Measurements from ENCODE around the gene DGKI.

DNA sequence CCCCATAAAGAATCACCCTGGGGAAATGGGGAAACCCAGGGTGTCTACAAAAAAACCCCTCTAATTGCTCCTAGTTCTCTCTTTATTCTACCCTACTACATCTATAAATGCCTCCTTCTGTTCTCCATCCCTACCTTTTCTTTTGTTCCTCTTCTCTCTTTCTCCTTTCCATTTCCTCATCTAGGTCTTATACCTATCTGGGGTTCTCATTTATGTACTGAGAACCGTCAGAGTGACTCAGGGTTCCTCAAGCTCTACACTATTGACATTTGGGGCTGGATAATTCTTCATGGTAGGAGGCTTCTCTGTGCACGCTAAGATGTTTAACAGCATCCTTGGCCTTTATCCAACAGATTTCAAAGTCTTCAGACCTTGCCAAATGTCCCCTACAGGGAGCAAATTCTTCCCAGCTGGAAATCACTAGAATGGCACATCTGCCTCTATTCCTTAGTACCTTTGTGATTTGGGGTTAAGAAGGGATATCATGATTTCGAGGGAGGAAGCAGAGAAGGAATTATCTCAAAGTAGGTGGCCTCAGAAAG, 365.9 kb downstream of the DGKI start:
- TF ChIP-seq, protein P1, sequence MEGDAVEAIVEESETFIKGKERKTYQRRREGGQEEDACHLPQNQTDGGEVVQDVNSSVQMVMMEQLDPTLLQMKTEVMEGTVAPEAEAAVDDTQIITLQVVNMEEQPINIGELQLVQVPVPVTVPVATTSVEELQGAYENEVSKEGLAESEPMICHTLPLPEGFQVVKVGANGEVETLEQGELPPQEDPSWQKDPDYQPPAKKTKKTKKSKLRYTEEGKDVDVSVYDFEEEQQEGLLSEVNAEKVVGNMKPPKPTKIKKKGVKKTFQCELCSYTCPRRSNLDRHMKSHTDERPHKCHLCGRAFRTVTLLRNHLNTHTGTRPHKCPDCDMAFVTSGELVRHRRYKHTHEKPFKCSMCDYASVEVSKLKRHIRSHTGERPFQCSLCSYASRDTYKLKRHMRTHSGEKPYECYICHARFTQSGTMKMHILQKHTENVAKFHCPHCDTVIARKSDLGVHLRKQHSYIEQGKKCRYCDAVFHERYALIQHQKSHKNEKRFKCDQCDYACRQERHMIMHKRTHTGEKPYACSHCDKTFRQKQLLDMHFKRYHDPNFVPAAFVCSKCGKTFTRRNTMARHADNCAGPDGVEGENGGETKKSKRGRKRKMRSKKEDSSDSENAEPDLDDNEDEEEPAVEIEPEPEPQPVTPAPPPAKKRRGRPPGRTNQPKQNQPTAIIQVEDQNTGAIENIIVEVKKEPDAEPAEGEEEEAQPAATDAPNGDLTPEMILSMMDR (conservative IDR thresholded peaks at IDR 0.05; ENCODE audit: low read length) = no peak
- TF ChIP-seq EZH2phosphoT487 (IDR thresholded peaks at IDR 0.05; ENCODE audit: borderline replicate concordance, low read depth, low read length) = no peak
